H9 (cell line): Measurements from ENCODE around the gene MBP. TPM values are rescaled to one million over a fixed set of nuclear protein-coding genes. Genes with fewer than 3 reads are reported as not detected.

ENCODE experiments used
- DNase-seq: peaks from one replicate; pipeline ENCODE4 v3.0.0-alpha.2; 2017
- H2AFZ ChIP-seq: one replicate; pipeline ENCODE4 v1.6.1; 2013; ENCODE audit warnings: mild to moderate bottlenecking, low read length, control low read depth, moderate library complexity
- H2AK5ac ChIP-seq: 2 replicates; pipeline ENCODE4 v1.6.1; 2013; ENCODE audit warnings: low read length, control low read depth, mixed read lengths; ENCODE audit not compliant: insufficient read length
- H2BK120ac ChIP-seq: one replicate; pipeline ENCODE4 v1.6.1; 2013; ENCODE audit warnings: low read depth, mild to moderate bottlenecking, low read length, control low read depth, inconsistent platforms; ENCODE audit not compliant: poor library complexity, severe bottlenecking
- H2BK12ac ChIP-seq: 2 replicates; pipeline ENCODE4 v1.6.1; 2013; ENCODE audit warnings: low read length, control low read depth, mixed read lengths, low read depth; ENCODE audit not compliant: insufficient read length
- H2BK15ac ChIP-seq: 2 replicates; pipeline ENCODE4 v1.6.1; 2013; ENCODE audit warnings: low read depth, low read length, control low read depth
- H2BK20ac ChIP-seq: one replicate; pipeline ENCODE4 v1.6.1; 2013; ENCODE audit warnings: low read depth, mild to moderate bottlenecking, low read length, control low read depth, inconsistent platforms; ENCODE audit not compliant: poor library complexity, severe bottlenecking
- H2BK5ac ChIP-seq: 2 replicates; pipeline ENCODE4 v1.6.1; 2013; ENCODE audit warnings: low read length, control low read depth, mixed read lengths; ENCODE audit not compliant: insufficient read length
- H3K14ac ChIP-seq: 2 replicates; pipeline ENCODE4 v1.6.1; 2013; ENCODE audit warnings: low read length, control low read depth; ENCODE audit not compliant: insufficient read depth
- H3K18ac ChIP-seq: 2 replicates; pipeline ENCODE4 v1.6.1; 2013; ENCODE audit warnings: low read depth, mild to moderate bottlenecking, mixed read lengths, low read length, control low read depth; ENCODE audit not compliant: insufficient read length
- H3K23ac ChIP-seq: 2 replicates; pipeline ENCODE4 v1.6.1; 2013; ENCODE audit warnings: low read length, control low read depth, mixed read lengths, low read depth; ENCODE audit not compliant: insufficient read length
- H3K23me2 ChIP-seq: 2 replicates; pipeline ENCODE4 v1.6.1; 2013; ENCODE audit warnings: low read depth, mild to moderate bottlenecking, mixed read lengths, low read length, control low read depth; ENCODE audit not compliant: insufficient read length, poor library complexity, severe bottlenecking
- H3K27ac ChIP-seq: 2 replicates; pipeline ENCODE4 v1.5.1; 2013; ENCODE audit warnings: low read length, control low read depth, mixed read lengths, low read depth; ENCODE audit not compliant: insufficient read length
- H3K27me3 ChIP-seq: 2 replicates; pipeline ENCODE4 v1.6.1; 2013; ENCODE audit warnings: low read length, control low read depth, inconsistent platforms; ENCODE audit not compliant: insufficient read depth
- H3K4ac ChIP-seq: 2 replicates; pipeline ENCODE4 v1.6.1; 2013; ENCODE audit warnings: low read depth, mild to moderate bottlenecking, control low read depth, inconsistent platforms, low read length, moderate library complexity
- H3K4me1 ChIP-seq: 2 replicates; pipeline ENCODE4 v1.6.1; 2013; ENCODE audit warnings: low read length, control low read depth, inconsistent platforms; ENCODE audit not compliant: insufficient read depth
- H3K4me2 ChIP-seq: 2 replicates; pipeline ENCODE4 v1.6.1; 2013; ENCODE audit warnings: low read length, control low read depth, mixed read lengths; ENCODE audit not compliant: insufficient read length, insufficient read depth
- H3K56ac ChIP-seq: 2 replicates; pipeline ENCODE4 v1.6.1; 2013; ENCODE audit warnings: low read depth, mild to moderate bottlenecking, mixed read lengths, low read length, control low read depth; ENCODE audit not compliant: insufficient read length
- H3K79me1 ChIP-seq: 2 replicates; pipeline ENCODE4 v1.6.1; 2013; ENCODE audit warnings: low read depth, mild to moderate bottlenecking, moderate library complexity, low read length, control low read depth, inconsistent platforms; ENCODE audit not compliant: insufficient read depth, poor library complexity, severe bottlenecking
- H3K79me2 ChIP-seq: 2 replicates; pipeline ENCODE4 v1.6.1; 2013; ENCODE audit warnings: low read length, control low read depth, inconsistent platforms; ENCODE audit not compliant: insufficient read depth
- H3K9ac ChIP-seq: 2 replicates; pipeline ENCODE4 v1.6.1; 2013; ENCODE audit warnings: low read length, control low read depth, mixed read lengths; ENCODE audit not compliant: insufficient read length; ENCODE audit errors: extremely low read depth
- H3K9me3 ChIP-seq: one replicate; pipeline ENCODE4 v1.6.1; 2013; ENCODE audit warnings: low read depth, low read length, inconsistent platforms; ENCODE audit not compliant: control insufficient read depth
- H3T11ph ChIP-seq: one replicate; pipeline ENCODE4 v1.6.1; 2013; ENCODE audit warnings: mild to moderate bottlenecking, low read length, control low read depth, inconsistent platforms
- H4K20me1 ChIP-seq: one replicate; pipeline ENCODE4 v1.6.1; 2013; ENCODE audit not compliant: control insufficient read depth, insufficient read length, insufficient read depth
- H4K5ac ChIP-seq: 2 replicates; pipeline ENCODE4 v1.6.1; 2013; ENCODE audit warnings: low read depth, mild to moderate bottlenecking, mixed read lengths, low read length, control low read depth; ENCODE audit not compliant: insufficient read length
- H4K8ac ChIP-seq: replicated peaks from 2 replicates; pipeline ENCODE4 v1.6.1; 2013; ENCODE audit warnings: low read length, control low read depth, mixed read lengths, low read depth; ENCODE audit not compliant: insufficient read length
- H4K91ac ChIP-seq: 2 replicates; pipeline ENCODE4 v1.6.1; 2013; ENCODE audit warnings: low read depth, mild to moderate bottlenecking, moderate library complexity, mixed read lengths, low read length, control low read depth; ENCODE audit not compliant: insufficient read length
- H3K27ac Mint-ChIP-seq, 3 experiments: 2 replicates in 2 of 3; 3 replicates in 1 of 3; pipeline ENCODE4 v1.8.0; 2020 to 2021; ENCODE audit warnings: mixed read lengths in 3 of 3, mild to moderate bottlenecking in 1 of 3, moderate library complexity in 1 of 3
- H3K27me3 Mint-ChIP-seq: 2 replicates; pipeline ENCODE4 v1.8.0; 2021; ENCODE audit warnings: low read depth, mild to moderate bottlenecking, moderate library complexity, mixed read lengths
- H3K36me3 Mint-ChIP-seq, 3 experiments: 2 replicates in 2 of 3; 3 replicates in 1 of 3; pipeline ENCODE4 v1.8.0; 2020 to 2021; ENCODE audit warnings: low read depth in 3 of 3, mixed read lengths in 3 of 3; ENCODE audit not compliant: insufficient read depth in 1 of 3
- H3K4me1 Mint-ChIP-seq, 2 experiments: 2 replicates each; pipeline ENCODE4 v1.8.0; 2020; ENCODE audit warnings: mixed read lengths in 2 of 2
- H3K4me3 Mint-ChIP-seq, 2 experiments: 2 replicates in 1 of 2; 3 replicates in 1 of 2; pipeline ENCODE4 v1.8.0; 2020 to 2021; ENCODE audit warnings: mild to moderate bottlenecking in 2 of 2, mixed read lengths in 2 of 2, moderate library complexity in 1 of 2
- H3K9me3 Mint-ChIP-seq, 2 experiments: 2 replicates in 1 of 2; 3 replicates in 1 of 2; pipeline ENCODE4 v1.8.0; 2020; ENCODE audit warnings: mild to moderate bottlenecking in 2 of 2, mixed read lengths in 2 of 2, moderate library complexity in 1 of 2
- CTCF ChIP-seq: fragments of 200-600 bp; sonication (generic); conservative IDR thresholded peaks from 3 replicates; pipeline ENCODE4 v1.8.0; 2021; ENCODE audit warnings: antibody characterized with exemption, mild to moderate bottlenecking
- WGBS: extraction: QIAGEN DNeasy Blood & Tissue Kit; methylation state at CpG from one replicate; pipeline ENCODE4 v1.1.7; 2013; ENCODE audit warnings: missing lambda C conversion rate, low lambda C conversion rate, mixed read lengths; ENCODE audit not compliant: insufficient read length; ENCODE audit errors: extremely low coverage; 5-methylcytosine and 5-hydroxymethylcytosine counted together
- total RNA-seq: library from RNA; stranded (reverse); gene quantifications from 2 replicates; pipeline ENCODE4 v1.2.1, GENCODE V29; 2021

The MBP gene
- total RNA-seq, 1 experiment from 2014 or later = 8.6 TPM

- Histone ChIP-seq H3K23me2 (no peaks in the 10 kb centered on the region), H2AFZ (no peak overlapping the region), H3K27ac (no peak overlapping the region), H2BK12ac (no peak overlapping the region), H3K4me1 (peaks cover 7% of the 10 kb centered on the region), H3K4ac (no peak overlapping the region), H2BK120ac (no peak overlapping the region), H3K27me3 (no peaks in the 10 kb centered on the region), H3K14ac (no peak overlapping the region), H3K23ac (no peak overlapping the region), H4K5ac (no peak overlapping the region), H4K20me1 (no peaks in the 10 kb centered on the region), H3K4me2 (no peak overlapping the region), H3K79me2 (no peaks in the 10 kb centered on the region), H4K91ac (no peak overlapping the region), H3K18ac (no peak overlapping the region), H2AK5ac (no peak overlapping the region), H3K9me3 (no peaks in the 10 kb centered on the region), H3K56ac (no peak overlapping the region), H3K79me1 (no peaks in the 10 kb centered on the region), H2BK20ac (no peak overlapping the region), H3T11ph (no peak overlapping the region), H4K8ac (no peak overlapping the region), H2BK5ac (no peak overlapping the region), H2BK15ac (no peak overlapping the region; the same call in 1 of the 2 replicates), H3K9ac (no peak overlapping the region)
- TF ChIP-seq CTCF = no peak
- Mint-ChIP-seq H3K27ac (no peak overlapping the region; a peak in 1 of 7 replicates), H3K9me3 (no peaks in the 10 kb centered on the region), H3K27me3 (peaks cover 3% of the 10 kb centered on the region), H3K4me3 (no peak overlapping the region), H3K4me1 (peaks cover 46 to 48% of the 10 kb centered on the region in 2 experiments), H3K36me3 (0 out of 7 replicates have a peak, but pooled peaks cover 0 to 1% (median 0%) of the 10 kb centered on the region in 3 experiments)
- DNase-seq = no peak
- WGBS = no CpG with 5 or more reads among the region's 40 CpGs
Measured at GRCh38 chr18:76984193-76985155, 148.1 kb downstream of the MBP start.
